ENCODE results near the gene PRRC2C.

DNA sequence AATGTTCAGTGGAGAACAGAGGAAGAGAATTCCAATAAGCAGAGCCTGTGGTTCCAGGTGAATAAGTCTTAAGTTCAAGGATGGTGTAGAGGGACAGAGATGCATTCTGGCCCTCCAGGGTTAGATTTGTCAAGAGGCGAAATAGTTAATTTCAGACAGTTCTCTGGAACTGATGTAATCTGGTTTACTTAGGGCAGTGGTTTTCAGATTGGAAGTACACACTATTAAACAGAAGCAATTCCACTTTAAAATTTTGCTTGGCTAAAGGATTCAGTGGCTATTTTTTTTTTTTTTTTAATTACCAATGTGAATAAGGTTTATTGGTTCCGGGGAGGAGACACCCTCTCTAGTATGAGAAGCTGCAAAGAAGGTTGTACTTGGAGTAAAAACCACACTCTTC lies 111.4 kb downstream of the PRRC2C start:
- TF ChIP-seq, protein P1, sequence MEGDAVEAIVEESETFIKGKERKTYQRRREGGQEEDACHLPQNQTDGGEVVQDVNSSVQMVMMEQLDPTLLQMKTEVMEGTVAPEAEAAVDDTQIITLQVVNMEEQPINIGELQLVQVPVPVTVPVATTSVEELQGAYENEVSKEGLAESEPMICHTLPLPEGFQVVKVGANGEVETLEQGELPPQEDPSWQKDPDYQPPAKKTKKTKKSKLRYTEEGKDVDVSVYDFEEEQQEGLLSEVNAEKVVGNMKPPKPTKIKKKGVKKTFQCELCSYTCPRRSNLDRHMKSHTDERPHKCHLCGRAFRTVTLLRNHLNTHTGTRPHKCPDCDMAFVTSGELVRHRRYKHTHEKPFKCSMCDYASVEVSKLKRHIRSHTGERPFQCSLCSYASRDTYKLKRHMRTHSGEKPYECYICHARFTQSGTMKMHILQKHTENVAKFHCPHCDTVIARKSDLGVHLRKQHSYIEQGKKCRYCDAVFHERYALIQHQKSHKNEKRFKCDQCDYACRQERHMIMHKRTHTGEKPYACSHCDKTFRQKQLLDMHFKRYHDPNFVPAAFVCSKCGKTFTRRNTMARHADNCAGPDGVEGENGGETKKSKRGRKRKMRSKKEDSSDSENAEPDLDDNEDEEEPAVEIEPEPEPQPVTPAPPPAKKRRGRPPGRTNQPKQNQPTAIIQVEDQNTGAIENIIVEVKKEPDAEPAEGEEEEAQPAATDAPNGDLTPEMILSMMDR (IDR thresholded peaks at IDR 0.05), result no peak
- no peak for TF ChIP-seq POLR2A (IDR thresholded peaks at IDR 0.05)
- TF ChIP-seq EP300 (IDR thresholded peaks at IDR 0.05), result no peak
- no peak for TF ChIP-seq POLR2AphosphoS5 (IDR thresholded peaks at IDR 0.05)
